Tibial artery (tissue), 4 donors: Measurements from ENCODE around the gene FBXL7.

Experiments
- DNase-seq, 2 donors: peaks; one replicate each; pipeline ENCODE4 v3.0.0-alpha.2; 2019
- H3K27ac ChIP-seq, 2 donors: fragments of 200-600 bp; sonication (generic) in 1 of 2; 1 replicate in 1 of 2; 2 replicates in 1 of 2; pipeline ENCODE4 v1.5.1; 2018 to 2019; ENCODE audit warnings: mild to moderate bottlenecking in 1 of 2
- H3K27me3 ChIP-seq, 2 donors: fragments of 200-600 bp; sonication (generic) in 1 of 2; one replicate each; pipeline versions ENCODE4 v1.5.1 to v1.6.0; 2016 to 2019
- H3K36me3 ChIP-seq, 3 donors: fragments of 200-600 bp; sonication (generic) in 2 of 3; one replicate each; pipeline ENCODE4 v1.5.1; 2016 to 2019; ENCODE audit warnings: mild to moderate bottlenecking in 2 of 3
- H3K4me1 ChIP-seq, 4 donors: fragments of 200-600 bp; sonication (generic) in 2 of 4; 1 replicate in 3 of 4; 2 replicates in 1 of 4; pipeline ENCODE4 v1.5.1; 2016 to 2019
- H3K4me3 ChIP-seq, 2 donors: fragments of 200-600 bp; sonication (generic) in 1 of 2; 1 replicate in 1 of 2; 2 replicates in 1 of 2; pipeline ENCODE4 v1.5.1; 2018 to 2019; ENCODE audit warnings: mild to moderate bottlenecking in 2 of 2
- H3K9me3 ChIP-seq, 3 donors: fragments of 200-600 bp; sonication (generic) in 1 of 3; one replicate each; pipeline ENCODE4 v1.5.1; 2016 to 2019
- intact Hi-C: fragments of 100-400 bp; cut with DNase I; formaldehyde crosslinking; loops from one replicate; pipeline ENCODE4 v1.15.0; 2023; ENCODE audit warnings: low total_unique reads
- TF ChIP-seq, protein P1 (sequence below), 2 experiments: fragments of 200-600 bp in 1 of 2; fragments of 450-650 bp in 1 of 2; IDR thresholded peaks; one replicate each; pipeline ENCODE4 v1.5.1; 2017 to 2019; ENCODE audit warnings: antibody characterized with exemption in 2 of 2, mild to moderate bottlenecking in 1 of 2, moderate library complexity in 1 of 2

FBXL7 gene

DNA sequence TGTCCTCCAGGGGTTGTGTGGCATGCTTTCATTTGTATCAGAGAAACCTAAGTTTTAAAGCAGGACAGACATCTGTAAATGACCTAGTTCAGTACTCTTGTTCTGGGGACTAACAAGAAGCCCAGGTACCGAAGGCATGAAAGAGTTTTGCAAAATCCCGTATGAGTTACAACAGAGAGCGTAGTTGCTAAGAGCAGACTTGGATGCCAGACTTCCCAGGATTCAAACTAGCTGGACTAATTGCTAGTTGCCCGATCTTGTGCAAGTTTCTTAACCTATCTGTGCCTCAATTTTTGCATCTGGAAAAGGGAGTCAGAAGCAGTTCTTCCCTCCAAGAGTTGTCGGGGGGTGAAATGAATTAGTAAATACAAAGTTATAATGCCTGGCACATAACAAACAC lies 20.9 kb downstream of the FBXL7 start:
- H3K27me3 ChIP-seq = no peaks in the 10 kb centered on the region
- H3K27ac ChIP-seq = no peak overlapping the region
- peaks cover 0 to 19% (median 0%) of the 10 kb centered on the region in 4 donors for H3K4me1 ChIP-seq
- no peak for DNase-seq
- no peak overlapping the region for H3K4me3 ChIP-seq
- H3K36me3 ChIP-seq = no peaks in the 10 kb centered on the region
- H3K9me3 ChIP-seq = no peaks in the 10 kb centered on the region
- intact Hi-C loops = no loop called here
- TF ChIP-seq, protein P1, sequence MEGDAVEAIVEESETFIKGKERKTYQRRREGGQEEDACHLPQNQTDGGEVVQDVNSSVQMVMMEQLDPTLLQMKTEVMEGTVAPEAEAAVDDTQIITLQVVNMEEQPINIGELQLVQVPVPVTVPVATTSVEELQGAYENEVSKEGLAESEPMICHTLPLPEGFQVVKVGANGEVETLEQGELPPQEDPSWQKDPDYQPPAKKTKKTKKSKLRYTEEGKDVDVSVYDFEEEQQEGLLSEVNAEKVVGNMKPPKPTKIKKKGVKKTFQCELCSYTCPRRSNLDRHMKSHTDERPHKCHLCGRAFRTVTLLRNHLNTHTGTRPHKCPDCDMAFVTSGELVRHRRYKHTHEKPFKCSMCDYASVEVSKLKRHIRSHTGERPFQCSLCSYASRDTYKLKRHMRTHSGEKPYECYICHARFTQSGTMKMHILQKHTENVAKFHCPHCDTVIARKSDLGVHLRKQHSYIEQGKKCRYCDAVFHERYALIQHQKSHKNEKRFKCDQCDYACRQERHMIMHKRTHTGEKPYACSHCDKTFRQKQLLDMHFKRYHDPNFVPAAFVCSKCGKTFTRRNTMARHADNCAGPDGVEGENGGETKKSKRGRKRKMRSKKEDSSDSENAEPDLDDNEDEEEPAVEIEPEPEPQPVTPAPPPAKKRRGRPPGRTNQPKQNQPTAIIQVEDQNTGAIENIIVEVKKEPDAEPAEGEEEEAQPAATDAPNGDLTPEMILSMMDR (IDR thresholded peaks at IDR 0.05) = no peak

GRCh38 chr5:15521381-15522186 lies 21.6 kb downstream of the FBXL7 start:
- Histone ChIP-seq H3K9me3 (no peaks in the 10 kb centered on the region), H3K27me3 (no peaks in the 10 kb centered on the region), H3K4me3 (no peak overlapping the region), H3K4me1 (peaks cover 0 to 19% (median 0%) of the 10 kb centered on the region in 4 donors), H3K36me3 (no peaks in the 10 kb centered on the region), H3K27ac (no peak overlapping the region)
- intact Hi-C loops = no loop called here
- no peak for DNase-seq
- TF ChIP-seq, protein P1 (IDR thresholded peaks at IDR 0.05) = no peak

DNA sequence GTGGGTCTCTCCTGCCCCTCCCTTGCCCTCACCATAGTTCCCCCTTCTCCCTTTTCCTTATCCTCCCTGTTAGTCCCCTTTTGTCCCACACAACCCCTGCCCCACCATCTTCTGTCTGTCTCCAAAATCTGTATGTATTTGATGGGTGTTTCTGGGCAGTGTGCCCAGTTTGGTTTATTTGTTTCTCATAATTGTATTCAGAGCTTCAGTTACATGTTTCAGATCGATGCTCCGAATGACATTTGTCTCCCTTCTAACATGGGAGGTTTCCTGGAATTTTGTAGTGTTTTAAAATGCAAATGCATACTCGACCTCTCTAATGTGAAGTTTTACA lies 22.2 kb downstream of the FBXL7 start:
- Histone ChIP-seq H3K36me3 (no peaks in the 10 kb centered on the region), H3K9me3 (no peaks in the 10 kb centered on the region), H3K27me3 (no peaks in the 10 kb centered on the region), H3K27ac (no peak overlapping the region), H3K4me3 (no peak overlapping the region), H3K4me1 (peaks cover 0 to 19% (median 0%) of the 10 kb centered on the region in 4 donors)
- intact Hi-C loops = no loop called here
- TF ChIP-seq, protein P1 (IDR thresholded peaks at IDR 0.05) = no peak
- DNase-seq = no peak

GRCh38 chr5:15524712-15525111 lies 24.7 kb downstream of the FBXL7 start:
- peaks cover 0 to 16% (median 0%) of the 10 kb centered on the region in 4 donors for H3K4me1 ChIP-seq
- H3K4me3 ChIP-seq = no peak overlapping the region
- no peaks in the 10 kb centered on the region for H3K27me3 ChIP-seq
- intact Hi-C loops = no loop called here
- TF ChIP-seq, protein P1 (IDR thresholded peaks at IDR 0.05) = no peak
- no peaks in the 10 kb centered on the region for H3K36me3 ChIP-seq
- no peaks in the 10 kb centered on the region for H3K9me3 ChIP-seq
- H3K27ac ChIP-seq = no peak overlapping the region
- DNase-seq = no peak

GRCh38 chr5:15525703-15526275 lies 25.8 kb downstream of the FBXL7 start:
- no peak overlapping the region for H3K27ac ChIP-seq
- H3K4me1 ChIP-seq = peaks cover 0 to 16% (median 0%) of the 10 kb centered on the region in 4 donors
- intact Hi-C loops = no loop called here
- H3K9me3 ChIP-seq = no peaks in the 10 kb centered on the region
- H3K4me3 ChIP-seq = no peak overlapping the region
- TF ChIP-seq, protein P1 (IDR thresholded peaks at IDR 0.05) = no peak
- no peak for DNase-seq
- no peaks in the 10 kb centered on the region for H3K27me3 ChIP-seq
- no peaks in the 10 kb centered on the region for H3K36me3 ChIP-seq
